AG09319 (cell line): ENCODE results near the gene DNAAF1.

Source experiments
- DNase-seq: peaks from one replicate; pipeline ENCODE4 v3.0.0-alpha.2; 2010; ENCODE audit warnings: low read depth; ENCODE audit errors: extremely low read depth
- TF ChIP-seq, protein P1 (sequence below): IDR thresholded peaks from 2 replicates; pipeline ENCODE4 v1.5.1; 2011; ENCODE audit warnings: low read depth, mild to moderate bottlenecking, inconsistent platforms, low read length, moderate library complexity

The DNAAF1 gene

DNA sequence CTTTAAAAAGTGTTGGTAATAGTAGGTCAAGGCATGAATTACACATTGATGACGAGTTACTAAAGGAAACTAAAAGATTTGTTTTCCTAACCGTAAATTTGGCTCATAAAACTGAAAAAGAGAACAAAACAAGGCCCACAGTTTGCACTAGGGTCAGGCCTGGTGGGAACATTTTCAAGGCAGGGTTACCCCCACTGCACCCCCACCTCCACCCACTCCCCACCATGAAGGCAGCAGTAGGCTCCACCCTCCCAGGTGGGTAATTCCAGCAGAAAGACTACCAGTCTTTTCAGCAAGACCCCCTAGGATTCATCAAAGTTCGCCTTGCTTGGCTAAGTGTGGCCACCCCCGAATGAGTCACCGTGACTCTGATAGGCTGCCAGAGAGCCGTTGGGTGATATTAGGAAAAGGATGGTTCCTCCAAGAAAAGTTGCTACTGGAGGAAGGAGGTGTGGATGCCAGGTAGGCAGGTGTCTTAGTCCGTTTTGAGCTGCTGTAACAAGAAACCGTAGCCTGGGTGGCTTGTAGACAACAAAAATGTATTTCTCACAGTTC is 8.6 kb downstream of the DNAAF1 start:
- no peak for DNase-seq
- TF ChIP-seq, protein P1, sequence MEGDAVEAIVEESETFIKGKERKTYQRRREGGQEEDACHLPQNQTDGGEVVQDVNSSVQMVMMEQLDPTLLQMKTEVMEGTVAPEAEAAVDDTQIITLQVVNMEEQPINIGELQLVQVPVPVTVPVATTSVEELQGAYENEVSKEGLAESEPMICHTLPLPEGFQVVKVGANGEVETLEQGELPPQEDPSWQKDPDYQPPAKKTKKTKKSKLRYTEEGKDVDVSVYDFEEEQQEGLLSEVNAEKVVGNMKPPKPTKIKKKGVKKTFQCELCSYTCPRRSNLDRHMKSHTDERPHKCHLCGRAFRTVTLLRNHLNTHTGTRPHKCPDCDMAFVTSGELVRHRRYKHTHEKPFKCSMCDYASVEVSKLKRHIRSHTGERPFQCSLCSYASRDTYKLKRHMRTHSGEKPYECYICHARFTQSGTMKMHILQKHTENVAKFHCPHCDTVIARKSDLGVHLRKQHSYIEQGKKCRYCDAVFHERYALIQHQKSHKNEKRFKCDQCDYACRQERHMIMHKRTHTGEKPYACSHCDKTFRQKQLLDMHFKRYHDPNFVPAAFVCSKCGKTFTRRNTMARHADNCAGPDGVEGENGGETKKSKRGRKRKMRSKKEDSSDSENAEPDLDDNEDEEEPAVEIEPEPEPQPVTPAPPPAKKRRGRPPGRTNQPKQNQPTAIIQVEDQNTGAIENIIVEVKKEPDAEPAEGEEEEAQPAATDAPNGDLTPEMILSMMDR = no peak

DNA sequence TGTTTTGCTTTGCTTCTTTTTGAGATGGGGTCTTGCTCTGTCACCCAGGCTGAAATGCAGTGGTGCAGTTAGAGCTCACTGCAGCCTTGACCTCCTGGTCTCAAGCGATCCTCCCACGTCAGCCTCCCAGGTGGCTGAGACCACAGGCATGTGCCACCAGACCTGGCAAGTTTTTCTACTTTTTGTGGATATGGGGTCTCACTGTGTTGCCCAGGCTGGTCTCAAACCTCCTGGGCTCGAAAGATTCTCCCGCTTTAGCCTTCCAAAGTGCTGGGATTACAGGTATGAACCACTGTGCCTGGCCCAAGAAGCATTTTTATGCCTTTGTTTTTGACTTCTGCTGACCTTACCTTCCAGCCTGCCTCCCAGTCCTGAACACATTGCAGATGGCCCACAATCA is 10.1 kb downstream of the DNAAF1 start:
- TF ChIP-seq, protein P1 = no peak
- DNase-seq = no peak

DNA sequence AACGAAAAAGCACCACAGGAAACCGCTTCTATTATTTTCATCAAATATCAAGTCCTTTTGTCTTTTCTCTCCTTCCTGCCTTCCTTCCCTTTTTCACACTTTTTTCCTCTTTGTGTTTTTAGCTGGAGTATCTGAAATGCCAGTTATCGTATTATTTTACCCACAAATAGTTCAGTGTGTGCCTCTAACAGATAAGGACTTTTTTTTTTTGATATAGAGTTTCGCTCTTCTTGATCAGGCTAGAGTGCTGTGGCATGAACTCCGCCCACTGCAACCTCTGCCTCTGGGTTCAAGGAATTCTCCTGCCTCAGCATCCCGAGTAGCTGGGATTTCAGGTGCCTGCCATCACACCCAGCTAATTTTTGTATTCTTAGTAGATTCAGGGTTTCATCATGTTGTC is 10.7 kb downstream of the DNAAF1 start:
- TF ChIP-seq, protein P1 = no peak
- DNase-seq = no peak

DNA sequence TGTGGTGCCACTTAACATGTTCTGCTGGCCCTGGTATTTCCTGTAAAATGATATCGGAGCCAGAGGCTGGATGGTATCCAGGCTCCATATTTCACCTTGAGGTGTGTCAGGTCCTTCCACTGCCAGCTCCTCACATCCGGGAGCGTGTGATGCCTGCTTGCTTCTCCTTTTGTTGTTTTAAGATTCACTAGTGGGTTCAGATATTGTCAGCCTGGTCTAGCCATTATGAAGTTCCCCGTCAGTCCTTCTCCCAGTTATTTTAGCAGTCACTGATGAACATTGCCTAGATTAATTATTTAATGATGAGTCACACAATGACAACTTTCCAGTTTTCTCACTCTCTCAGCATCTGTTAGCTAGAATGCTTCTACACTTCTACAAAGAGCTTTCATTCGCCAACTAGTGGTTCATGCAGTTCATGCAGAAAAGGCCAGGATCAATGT is 11.3 kb downstream of the DNAAF1 start:
- TF ChIP-seq, protein P1 = no peak
- DNase-seq = no peak

DNA sequence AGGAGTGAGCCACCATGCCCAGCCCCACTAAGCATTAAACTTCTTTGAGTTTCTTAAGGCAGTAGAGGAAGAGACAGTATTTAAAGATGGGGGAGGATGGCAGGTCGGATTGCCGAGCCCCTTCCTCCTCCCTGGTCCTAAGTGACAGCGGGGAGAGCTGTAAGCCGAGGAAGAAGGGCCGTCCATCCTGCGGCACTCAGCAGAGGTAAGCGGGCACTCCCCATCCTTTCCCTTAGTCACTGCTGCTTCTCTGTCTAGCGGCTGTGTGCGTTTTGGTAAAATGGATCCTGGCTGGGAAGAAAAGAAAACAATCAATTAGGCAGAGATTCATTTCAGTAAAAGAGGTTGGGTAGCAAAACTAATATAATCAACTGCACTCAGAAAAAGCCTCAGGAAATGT is 13.9 kb downstream of the DNAAF1 start:
- no peak for DNase-seq
- TF ChIP-seq, protein P1 = no peak

DNA sequence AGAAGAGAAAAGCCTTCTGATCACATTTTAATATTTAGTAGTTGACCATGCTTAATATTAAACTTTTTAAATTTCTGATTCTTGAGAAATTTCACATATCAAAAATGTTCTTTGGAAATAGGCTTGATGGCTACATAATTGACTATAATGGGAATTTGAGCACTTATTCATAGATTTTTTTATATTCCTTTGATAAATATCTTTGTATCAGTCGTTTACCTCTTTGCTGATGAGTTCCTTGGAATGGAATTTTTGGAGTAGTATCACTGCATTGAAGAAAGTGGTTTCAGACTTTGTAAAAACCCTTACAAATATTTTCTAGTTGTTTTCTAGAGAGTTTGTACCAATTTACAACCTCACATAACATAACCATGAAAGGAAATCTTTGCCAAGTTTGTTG is 14.7 kb downstream of the DNAAF1 start:
- no peak for DNase-seq
- TF ChIP-seq, protein P1 = no peak

DNA sequence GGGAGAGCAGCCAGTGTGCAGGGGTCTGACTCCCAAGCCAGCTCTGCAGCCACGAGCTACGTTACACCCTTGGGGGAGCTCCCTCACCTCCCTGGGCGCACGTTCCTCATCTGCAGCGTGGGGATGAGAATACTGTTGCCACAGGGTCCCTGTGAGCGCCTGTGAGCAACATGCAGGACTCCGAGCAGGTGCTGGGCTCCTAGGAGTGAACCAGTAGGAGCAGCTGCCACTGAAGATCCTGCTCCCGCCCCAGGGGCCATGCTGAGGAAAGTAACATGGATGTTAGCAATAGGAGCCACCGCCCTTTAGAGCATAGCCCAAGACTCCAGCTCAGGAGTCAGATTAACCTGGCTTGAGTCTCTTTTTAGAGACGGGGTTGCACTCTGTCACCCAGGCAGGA is 15.9 kb downstream of the DNAAF1 start:
- no peak for DNase-seq
- TF ChIP-seq, protein P1 = no peak
